Mesodermal cell (in vitro differentiated cells): ENCODE data around the gene KLHL8.

Experiments
- H3K27ac ChIP-seq: 2 replicates; pipeline ENCODE4 v1.7.0; 2013; ENCODE audit warnings: mild to moderate bottlenecking, low read depth, low read length, moderate library complexity; ENCODE audit not compliant: severe bottlenecking
- H3K36me3 ChIP-seq: 2 replicates; pipeline ENCODE4 v1.7.1; 2013; ENCODE audit warnings: mild to moderate bottlenecking, low read length, moderate library complexity; ENCODE audit not compliant: control insufficient read depth, insufficient read depth
- H3K4me1 ChIP-seq: one replicate; pipeline ENCODE4 v1.7.1; 2013; ENCODE audit warnings: mild to moderate bottlenecking, low read length; ENCODE audit not compliant: insufficient read depth, control insufficient read depth, poor library complexity, severe bottlenecking
- H3K4me3 ChIP-seq: 2 replicates; pipeline ENCODE4 v1.7.0; 2013; ENCODE audit warnings: low read length, control low read depth, mild to moderate bottlenecking; ENCODE audit not compliant: insufficient read depth, poor library complexity, severe bottlenecking; ENCODE audit errors: extremely low read depth
- H3K9me3 ChIP-seq: 2 replicates; pipeline ENCODE4 v1.7.1; 2013; ENCODE audit warnings: mild to moderate bottlenecking, low read length, moderate library complexity; ENCODE audit not compliant: control insufficient read depth
- WGBS, 2 experiments: methylation state at CpG; one replicate each; pipeline ENCODE4 v1.1.5; 2013; ENCODE audit warnings: missing lambda C conversion rate in 2 of 2; ENCODE audit not compliant: insufficient coverage in 2 of 2; 5-methylcytosine and 5-hydroxymethylcytosine counted together

Gene KLHL8

GRCh38 chr4:87209182-87209581 is 11.2 kb downstream of the KLHL8 start:
- Histone ChIP-seq H3K9me3 (no peaks in the 10 kb centered on the region), H3K4me1 (no peaks in the 10 kb centered on the region), H3K27ac (no peak overlapping the region), H3K36me3 (no peaks in the 10 kb centered on the region), H3K4me3 (no peak overlapping the region)
- whole genome bisulfite sequencing, 2 experiments = no CpG with 5 or more reads among the region's 3 CpGs

DNA sequence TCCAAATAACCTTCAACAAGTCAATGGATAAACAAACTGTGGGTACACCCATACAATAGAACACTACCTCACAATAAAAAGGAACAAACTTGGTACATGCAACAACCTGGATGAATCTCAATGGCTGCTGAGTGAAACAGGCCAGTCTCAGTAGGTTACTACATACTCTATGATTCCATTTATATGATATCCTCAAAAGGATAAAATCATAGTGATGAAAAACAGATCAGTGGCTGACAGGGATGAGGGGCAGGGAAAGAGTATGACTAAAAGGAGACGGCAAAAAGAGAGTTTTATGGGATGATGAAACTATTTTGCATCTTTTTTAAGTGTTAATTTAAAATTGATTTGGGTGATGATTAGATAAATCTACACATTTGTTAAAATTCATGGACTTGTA is 15.9 kb downstream of the KLHL8 start:
- Histone ChIP-seq H3K27ac (no peak overlapping the region), H3K4me3 (no peak overlapping the region), H3K4me1 (no peaks in the 10 kb centered on the region), H3K36me3 (no peaks in the 10 kb centered on the region), H3K9me3 (no peaks in the 10 kb centered on the region)
- 89 to 100% methylated on average over 1 of the region's 1 CpG for WGBS, 2 experiments

DNA sequence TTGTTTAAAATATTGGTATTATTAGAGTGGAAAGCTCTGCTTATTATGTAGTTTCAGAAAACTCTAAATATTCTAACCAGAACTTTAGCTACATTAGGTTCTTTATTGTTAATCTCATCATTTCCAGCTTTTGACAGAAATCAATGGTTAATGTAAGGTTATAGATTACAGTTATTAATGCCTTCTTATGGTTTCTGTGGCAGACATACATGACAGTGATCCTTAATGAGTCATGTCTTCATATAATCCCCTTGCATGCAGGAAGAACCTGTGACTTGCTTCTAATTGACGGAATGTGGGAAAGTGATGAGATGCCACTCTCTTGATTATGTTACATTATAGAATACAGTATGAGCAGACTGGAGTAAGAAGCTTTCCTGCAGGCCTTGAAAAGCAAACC is 23.5 kb downstream of the KLHL8 start:
- WGBS, 2 experiments = no CpG with 5 or more reads among the region's 1 CpG
- H3K36me3 ChIP-seq = no peaks in the 10 kb centered on the region
- no peaks in the 10 kb centered on the region for H3K4me1 ChIP-seq
- H3K27ac ChIP-seq = no peak overlapping the region
- no peaks in the 10 kb centered on the region for H3K9me3 ChIP-seq
- H3K4me3 ChIP-seq = no peak overlapping the region

GRCh38 chr4:87196146-87196545 is 24.3 kb downstream of the KLHL8 start:
- WGBS, 2 experiments = no CpG with 5 or more reads among the region's 2 CpGs
- H3K36me3 ChIP-seq = no peaks in the 10 kb centered on the region
- H3K9me3 ChIP-seq = no peaks in the 10 kb centered on the region
- H3K27ac ChIP-seq = no peak overlapping the region
- H3K4me1 ChIP-seq = no peaks in the 10 kb centered on the region
- H3K4me3 ChIP-seq = no peak overlapping the region

DNA sequence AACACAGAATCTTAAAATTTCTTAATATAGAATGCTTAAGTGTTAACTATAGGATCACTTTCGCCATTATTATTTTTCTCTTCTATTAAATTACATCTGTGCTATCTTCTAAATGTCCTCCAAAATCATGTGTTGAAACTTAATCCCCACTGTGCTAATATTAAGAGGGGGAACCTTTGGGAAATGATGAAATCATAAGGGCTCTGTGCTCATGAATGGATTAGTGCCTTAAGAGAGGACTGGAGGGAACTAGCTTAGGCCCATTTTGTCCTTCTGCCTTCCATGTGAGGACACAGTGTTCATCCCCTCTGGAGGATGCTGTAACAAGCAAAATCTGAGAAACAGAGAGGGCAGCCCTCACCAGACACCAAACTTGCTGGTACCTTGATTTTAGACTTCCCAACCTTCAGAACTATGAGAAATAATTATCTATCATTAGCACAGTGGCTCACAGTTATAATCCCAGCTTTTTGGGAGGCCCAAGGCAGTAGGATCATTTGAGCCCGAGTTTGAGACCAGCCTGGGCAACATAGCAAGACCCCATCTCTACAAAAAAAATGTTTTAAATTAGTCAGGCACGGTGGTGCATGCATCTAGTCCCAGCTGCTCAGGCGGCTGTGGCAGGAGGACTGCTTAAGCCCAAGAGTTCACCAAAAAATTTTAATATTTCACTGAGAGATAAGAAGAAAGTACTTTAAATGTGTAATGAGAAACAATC is 26.3 kb downstream of the KLHL8 start:
- H3K9me3 ChIP-seq = no peaks in the 10 kb centered on the region
- no peaks in the 10 kb centered on the region for H3K36me3 ChIP-seq
- H3K4me3 ChIP-seq = no peak overlapping the region
- 86 to 90% methylated on average over 1 of the region's 4 CpGs for WGBS, 2 experiments
- no peak overlapping the region for H3K27ac ChIP-seq
- no peaks in the 10 kb centered on the region for H3K4me1 ChIP-seq

DNA sequence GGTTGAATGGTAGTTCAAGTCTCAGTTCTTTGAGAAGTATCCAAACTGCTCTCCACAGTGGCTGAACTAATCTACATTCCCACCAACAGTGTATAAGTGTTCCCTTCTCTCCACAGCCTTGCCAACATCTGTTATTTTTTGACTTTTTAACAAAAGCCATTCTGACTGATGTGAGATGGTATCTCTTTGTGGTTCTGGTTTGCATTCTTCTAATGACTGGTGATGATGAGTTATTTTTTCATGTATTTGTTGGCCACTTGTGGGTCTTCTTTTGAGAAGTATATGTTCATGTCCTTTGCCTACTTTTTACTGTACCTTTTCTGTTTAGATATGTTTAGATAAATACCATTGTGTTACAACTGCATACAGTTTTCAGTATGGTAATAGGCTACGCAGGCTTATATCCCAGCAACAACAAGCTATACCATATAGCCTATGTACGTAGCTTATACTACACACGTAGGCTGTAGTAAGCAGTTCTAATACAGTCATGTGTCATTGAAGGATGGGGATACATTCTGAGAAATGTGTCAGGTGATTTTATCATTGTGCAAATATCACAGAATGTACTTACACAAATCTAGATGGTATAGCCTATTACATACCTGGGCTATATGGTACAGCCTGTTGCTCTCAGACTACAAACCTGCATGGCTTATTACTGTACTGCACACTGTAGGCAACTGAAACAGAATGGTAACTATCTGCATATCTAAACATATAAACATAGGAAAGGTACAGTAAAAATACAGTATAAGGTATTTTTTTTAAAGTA is 28.1 kb downstream of the KLHL8 start:
- H3K36me3 ChIP-seq = no peaks in the 10 kb centered on the region
- no peaks in the 10 kb centered on the region for H3K9me3 ChIP-seq
- H3K27ac ChIP-seq = no peak overlapping the region
- WGBS, 2 experiments = no CpG with 5 or more reads among the region's 3 CpGs
- no peak overlapping the region for H3K4me3 ChIP-seq
- H3K4me1 ChIP-seq = no peaks in the 10 kb centered on the region

GRCh38 chr4:87188932-87189331 is 31.5 kb downstream of the KLHL8 start:
- no peaks in the 10 kb centered on the region for H3K9me3 ChIP-seq
- no peaks in the 10 kb centered on the region for H3K4me1 ChIP-seq
- H3K27ac ChIP-seq = no peak overlapping the region
- 92 to 95% methylated on average over 7 of the region's 7 CpGs for WGBS, 2 experiments
- H3K36me3 ChIP-seq = no peaks in the 10 kb centered on the region
- no peak overlapping the region for H3K4me3 ChIP-seq

DNA sequence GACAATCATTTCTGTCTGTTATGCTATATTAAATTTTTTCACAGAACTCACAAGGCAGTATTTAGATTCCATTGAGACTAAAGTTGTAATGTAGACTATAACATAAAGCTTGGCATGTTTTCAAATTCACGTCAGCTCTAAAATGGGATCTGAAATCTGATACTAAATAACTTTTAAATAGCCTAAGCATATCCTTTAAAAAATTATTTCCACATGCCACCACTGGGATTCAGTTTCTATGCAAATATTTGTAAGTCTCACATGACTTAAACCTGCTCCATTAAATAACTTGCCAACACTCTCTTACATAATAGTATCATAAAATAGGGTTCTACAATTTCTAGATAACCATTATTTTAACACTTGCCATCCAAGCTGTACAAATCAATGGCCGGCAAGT is 32.4 kb downstream of the KLHL8 start:
- Histone ChIP-seq H3K4me3 (no peak overlapping the region), H3K9me3 (no peaks in the 10 kb centered on the region), H3K27ac (no peak overlapping the region), H3K4me1 (no peaks in the 10 kb centered on the region), H3K36me3 (no peaks in the 10 kb centered on the region)
- WGBS, 2 experiments = 100% methylated on average over 1 of the region's 2 CpGs

DNA sequence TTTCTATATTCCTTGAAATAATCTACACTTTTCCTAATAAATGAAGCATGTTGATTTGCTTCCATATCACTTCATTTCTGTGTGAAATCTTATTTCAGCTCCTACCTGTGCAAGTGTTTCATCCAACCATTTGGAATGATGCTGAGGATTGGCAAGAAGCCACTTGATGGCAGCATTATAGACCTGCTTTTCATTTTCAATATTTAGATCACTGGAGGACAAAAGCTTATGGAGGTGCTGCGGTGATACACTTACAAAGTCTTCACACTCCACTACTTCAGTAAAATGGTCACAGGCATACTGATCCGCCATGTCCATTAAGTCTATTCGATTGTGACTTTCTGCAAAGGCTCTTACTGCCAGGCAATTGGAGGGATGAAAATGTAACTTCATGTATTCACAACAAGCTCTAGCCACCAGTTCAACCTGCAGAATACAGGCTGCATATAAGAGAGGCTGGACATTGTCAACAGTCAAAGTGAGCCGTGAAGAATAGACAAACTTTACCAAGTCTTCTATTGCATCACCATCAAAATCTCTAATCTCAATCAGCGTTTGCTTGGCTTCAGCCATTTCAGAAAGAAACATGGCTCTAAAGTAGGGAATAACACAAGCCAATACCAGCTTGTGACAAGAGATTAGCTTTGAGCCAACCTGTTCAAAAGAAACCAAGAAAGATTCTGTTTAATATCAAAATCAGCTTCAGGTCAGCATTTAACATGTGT is 35.1 kb downstream of the KLHL8 start:
- H3K27ac ChIP-seq = no peak overlapping the region
- WGBS, 2 experiments = 93 to 100% methylated on average over 2 to 3 of the region's 5 CpGs
- H3K36me3 ChIP-seq = no peaks in the 10 kb centered on the region
- no peaks in the 10 kb centered on the region for H3K9me3 ChIP-seq
- no peaks in the 10 kb centered on the region for H3K4me1 ChIP-seq
- H3K4me3 ChIP-seq = no peak overlapping the region

GRCh38 chr4:87180767-87181166 is 39.7 kb downstream of the KLHL8 start:
- no peaks in the 10 kb centered on the region for H3K9me3 ChIP-seq
- H3K36me3 ChIP-seq = peaks cover 2% of the 10 kb centered on the region
- H3K27ac ChIP-seq = no peak overlapping the region
- no peaks in the 10 kb centered on the region for H3K4me1 ChIP-seq
- WGBS, 2 experiments = 83 to 100% methylated on average over 1 to 2 of the region's 2 CpGs
- no peak overlapping the region for H3K4me3 ChIP-seq
